ENCODE measurements around the gene CHM.
"Not testable (repeated sequence)": the region's sequence is repeated elsewhere in the genome, so short reads cannot be mapped to it uniquely, and the experiment has no call there.

The CHM gene

GRCh38 chrX:85995641-85996040 is 51.7 kb downstream of the CHM start:
- DNase-seq (ENCODE audit: low spot score) = no peak

- no peak for DNase-seq (ENCODE audit: low spot score)
Observed at GRCh38 chrX:85994797-85995196, 52.6 kb downstream of the CHM start.

- DNase-seq (ENCODE audit: low spot score) = no peak
Observed at GRCh38 chrX:85994228-85994627, 53.1 kb downstream of the CHM start.

- no peak for DNase-seq (ENCODE audit: low spot score)
Observed at GRCh38 chrX:85993539-85994197, 53.7 kb downstream of the CHM start.

- peak; percentile 28 for DNase-seq (ENCODE audit: low spot score)
Observed at GRCh38 chrX:85992811-85993229, 54.5 kb downstream of the CHM start.

- no peak for DNase-seq (ENCODE audit: low spot score)
Observed at GRCh38 chrX:85988353-85988752, 59.0 kb downstream of the CHM start.

- peak; percentile 50 for DNase-seq (ENCODE audit: low spot score)
Observed at GRCh38 chrX:85980286-85980685, 67.1 kb downstream of the CHM start.

GRCh38 chrX:85977218-85977617 is 70.1 kb downstream of the CHM start:
- DNase-seq (ENCODE audit: low spot score) = no peak

- DNase-seq (ENCODE audit: low spot score) = not testable (repeated sequence)
Observed at GRCh38 chrX:85972351-85972750, 75.0 kb downstream of the CHM start.

- DNase-seq (ENCODE audit: low spot score) = no peak
Observed at GRCh38 chrX:85964744-85965143, 82.6 kb downstream of the CHM start.

GRCh38 chrX:85963736-85964135 is 83.6 kb downstream of the CHM start:
- no peak for DNase-seq (ENCODE audit: low spot score)

- DNase-seq (ENCODE audit: low spot score) = no peak
Observed at GRCh38 chrX:85955510-85955909, 91.8 kb downstream of the CHM start.

- DNase-seq (ENCODE audit: low spot score) = not testable (repeated sequence)
Observed at GRCh38 chrX:85944751-85945150, 102.6 kb downstream of the CHM start.

- DNase-seq (ENCODE audit: low spot score) = no peak
Observed at GRCh38 chrX:85941275-85941674, 106.1 kb downstream of the CHM start.

- DNase-seq (ENCODE audit: low spot score) = not testable (repeated sequence)
Observed at GRCh38 chrX:85939942-85940341, 107.4 kb downstream of the CHM start.

- DNase-seq (ENCODE audit: low spot score) = not testable (repeated sequence)
Observed at GRCh38 chrX:85934399-85934798, 113.0 kb downstream of the CHM start.

GRCh38 chrX:85930099-85930498 is 117.3 kb downstream of the CHM start:
- no peak for DNase-seq (ENCODE audit: low spot score)

GRCh38 chrX:85928606-85929005 is 118.8 kb downstream of the CHM start:
- DNase-seq (ENCODE audit: low spot score) = no peak

- no peak for DNase-seq (ENCODE audit: low spot score)
Observed at GRCh38 chrX:85927740-85928139, 119.6 kb downstream of the CHM start.

GRCh38 chrX:85922821-85923220 is 124.5 kb downstream of the CHM start:
- peak; percentile 11 for DNase-seq (ENCODE audit: low spot score)

GRCh38 chrX:85916656-85917280 is 130.6 kb downstream of the CHM start:
- DNase-seq (ENCODE audit: low spot score) = not testable (repeated sequence)

- no peak for DNase-seq (ENCODE audit: low spot score)
Observed at GRCh38 chrX:85914431-85914830, 132.9 kb downstream of the CHM start.

GRCh38 chrX:85907316-85907715 is 140.0 kb downstream of the CHM start:
- DNase-seq (ENCODE audit: low spot score) = no peak

GRCh38 chrX:85906399-85906798 is 141.0 kb downstream of the CHM start:
- DNase-seq (ENCODE audit: low spot score) = no peak
